ENCODE measurements around the gene LGALS7B. TPM values are rescaled to one million over a fixed set of nuclear protein-coding genes. Genes with fewer than 3 reads are reported as not detected.
"Not testable (repeated sequence)": the region's sequence is repeated elsewhere in the genome, so short reads cannot be mapped to it uniquely, and the experiment has no call there.

Gene LGALS7B
- total and polyA plus RNA-seq, 2 experiments from 2014 or later, result 2.4 to 6.6 TPM

DNA sequence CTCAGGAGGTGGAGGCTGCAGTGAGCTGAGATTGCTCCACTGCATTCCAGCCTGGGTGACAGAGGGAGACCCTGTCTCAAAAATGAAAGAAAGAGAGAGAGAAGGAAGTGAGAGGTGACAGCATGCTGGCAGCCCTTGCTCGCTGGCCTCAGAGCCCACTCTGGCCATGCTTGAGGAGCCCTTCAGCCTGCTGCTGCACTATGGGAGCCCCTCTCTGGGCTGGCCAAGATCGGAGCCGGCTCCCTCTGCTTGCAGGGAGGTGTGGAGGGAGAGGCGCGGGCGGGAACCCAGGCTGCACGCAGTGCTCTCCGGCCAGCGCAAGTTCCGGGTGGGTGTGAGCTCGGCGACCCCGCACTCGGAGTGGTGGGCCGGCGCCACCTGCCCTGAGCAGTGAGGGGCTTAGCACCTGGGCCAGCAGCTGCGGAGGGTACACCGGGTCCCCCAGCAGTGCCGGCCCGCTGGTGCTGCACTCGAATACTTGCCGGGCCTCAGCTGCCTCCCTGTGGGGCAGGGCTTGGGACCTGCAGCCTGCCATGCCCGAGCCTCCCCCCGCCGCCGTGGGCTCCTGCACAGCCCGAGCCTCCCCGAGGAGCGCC, 32.3 kb downstream of the LGALS7B start:
- not testable (repeated sequence) for H3K79me2 ChIP-seq (replicated peaks; ENCODE audit: insufficient read depth); H3K27ac Mint-ChIP-seq; H3K27me3 ChIP-seq (ENCODE audit: insufficient read depth)

DNA sequence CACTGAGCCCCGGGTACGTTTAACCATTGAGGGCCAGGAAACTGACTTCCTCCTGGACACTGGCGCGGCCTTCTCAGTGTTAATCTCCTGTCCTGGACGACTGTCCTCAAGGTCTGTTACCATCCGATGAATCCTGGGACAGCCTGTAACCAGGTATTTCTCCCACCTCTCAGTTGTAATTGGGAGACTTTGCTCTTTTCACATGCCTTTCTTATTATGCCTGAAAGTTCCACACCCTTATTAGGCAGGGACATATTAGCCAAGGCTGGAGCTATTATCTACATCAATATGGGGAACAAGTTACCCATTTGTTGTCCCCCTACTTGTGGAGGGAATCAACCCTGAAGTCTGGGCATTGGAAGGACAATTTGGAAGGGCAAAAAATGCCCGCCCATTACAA, 36.9 kb downstream of the LGALS7B start:
- H3K4me1 Mint-ChIP-seq, result peaks cover 39% of the 10 kb centered on the region
- not testable (repeated sequence) for H3F3A ChIP-seq (replicated peaks; ENCODE audit: low read depth); DNase-seq (ENCODE audit: low spot score); H3K9me2 ChIP-seq (ENCODE audit: insufficient read depth); H2AFZ ChIP-seq; H3K27me3 ChIP-seq (ENCODE audit: insufficient read depth); H3K4me3 ChIP-seq; H3K27ac Mint-ChIP-seq; H3K36me3 ChIP-seq (ENCODE audit: insufficient read depth); H3K4me2 ChIP-seq; H3K4me3 Mint-ChIP-seq; H3K27ac ChIP-seq (ENCODE audit: low read depth); ATAC-seq
- H3K4me1 ChIP-seq (ENCODE audit: insufficient read depth), result peaks cover 24% of the 10 kb centered on the region
- peaks cover 53% of the 10 kb centered on the region for H3K36me3 Mint-ChIP-seq (ENCODE audit: low read depth)
- H3K79me2 ChIP-seq (replicated peaks; ENCODE audit: insufficient read depth), result peaks cover 11% of the 10 kb centered on the region; the same call in 1 of the 2 replicates
- H4K20me1 ChIP-seq (replicated peaks; ENCODE audit: insufficient read depth), result peaks cover 14% of the 10 kb centered on the region
- peaks cover 10% of the 10 kb centered on the region for H3K27me3 Mint-ChIP-seq (ENCODE audit: insufficient read depth, low read depth, poor library complexity)
- H3K9me3 Mint-ChIP-seq, result peaks cover 17% of the 10 kb centered on the region

More for the DNA sequence above, 32.3 kb downstream of the LGALS7B start:
- Mint-ChIP-seq H3K9me3 (peaks cover 24% of the 10 kb centered on the region), H3K36me3 (ENCODE audit: low read depth) (peaks cover 51% of the 10 kb centered on the region), H3K27me3 (ENCODE audit: insufficient read depth, low read depth, poor library complexity) (peaks cover 16% of the 10 kb centered on the region), H3K4me1 (peaks cover 32% of the 10 kb centered on the region)
- H3K36me3 ChIP-seq (ENCODE audit: insufficient read depth); H3K4me2 ChIP-seq; H3K4me3 ChIP-seq; H3K9me2 ChIP-seq (ENCODE audit: insufficient read depth); H4K20me1 ChIP-seq (replicated peaks; ENCODE audit: insufficient read depth); H2AFZ ChIP-seq; H3K27ac ChIP-seq (ENCODE audit: low read depth); H3K4me3 Mint-ChIP-seq; ATAC-seq; DNase-seq (ENCODE audit: low spot score); H3F3A ChIP-seq (replicated peaks; ENCODE audit: low read depth): not testable (repeated sequence)
- H3K4me1 ChIP-seq (ENCODE audit: insufficient read depth), result peaks cover 26% of the 10 kb centered on the region

DNA sequence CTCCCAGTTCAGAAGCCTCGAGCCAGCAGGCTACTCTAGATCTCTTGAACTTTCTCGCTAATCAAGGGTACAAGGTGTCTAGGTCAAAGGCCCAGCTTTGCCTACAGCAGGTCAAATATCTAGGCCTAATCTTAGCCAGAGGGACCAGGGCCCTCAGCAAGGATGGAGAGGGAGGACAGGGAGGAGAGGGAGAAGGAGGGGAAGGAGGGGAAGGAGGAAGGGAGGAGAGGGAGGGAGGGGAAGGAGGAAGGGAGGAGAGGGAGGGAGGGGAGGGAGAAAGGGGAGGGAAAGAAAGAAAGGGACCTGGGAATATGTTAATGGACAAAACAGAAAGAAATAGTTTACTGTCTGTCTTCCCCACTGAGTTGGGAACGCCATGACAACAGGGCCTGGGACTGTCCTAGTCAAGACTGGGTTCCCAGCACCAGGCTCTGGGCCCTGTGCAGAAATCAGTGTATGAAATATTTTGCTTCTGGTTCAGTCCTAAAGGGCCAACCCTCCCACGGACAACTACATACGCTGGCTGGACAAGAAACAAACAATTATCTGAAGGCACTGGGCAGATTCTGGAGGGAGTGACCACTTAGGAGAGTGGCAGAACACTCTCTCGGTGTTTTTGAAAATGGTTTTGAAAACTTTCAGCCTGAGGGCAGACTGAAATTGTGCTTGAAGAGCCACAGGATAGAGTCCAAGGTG, 38.0 kb downstream of the LGALS7B start:
- peaks cover 9% of the 10 kb centered on the region for H3K27me3 Mint-ChIP-seq (ENCODE audit: insufficient read depth, low read depth, poor library complexity)
- Histone ChIP-seq H2AFZ (no peak overlapping the region), H3F3A (replicated peaks; ENCODE audit: low read depth) (peaks cover 8% of the 10 kb centered on the region; the same call in 1 of the 2 replicates), H3K4me3 (no peak overlapping the region), H3K27ac (ENCODE audit: low read depth) (no peak overlapping the region), H4K20me1 (replicated peaks; ENCODE audit: insufficient read depth) (peaks cover 14% of the 10 kb centered on the region), H3K4me1 (ENCODE audit: insufficient read depth) (peaks cover 28% of the 10 kb centered on the region), H3K36me3 (ENCODE audit: insufficient read depth) (peaks cover 5% of the 10 kb centered on the region), H3K9me2 (ENCODE audit: insufficient read depth) (no peaks in the 10 kb centered on the region), H3K27me3 (ENCODE audit: insufficient read depth) (no peaks in the 10 kb centered on the region), H3K79me2 (replicated peaks; ENCODE audit: insufficient read depth) (peaks cover 11% of the 10 kb centered on the region; the same call in 1 of the 2 replicates), H3K4me2 (no peak overlapping the region)
- DNase-seq (ENCODE audit: low spot score) (no peak), ATAC-seq (no peak)
- peaks cover 50% of the 10 kb centered on the region for H3K36me3 Mint-ChIP-seq (ENCODE audit: low read depth)
- no peak overlapping the region for H3K27ac Mint-ChIP-seq
- peaks cover 44% of the 10 kb centered on the region for H3K4me1 Mint-ChIP-seq
- H3K4me3 Mint-ChIP-seq, result no peak overlapping the region
- H3K9me3 Mint-ChIP-seq, result peaks cover 11% of the 10 kb centered on the region
- TF ChIP-seq STAT1 (IDR thresholded peaks at IDR 0.05; ENCODE audit: unreplicated experiment) (no peak), ZNF331 (CRISPR knock-in tag; IDR thresholded peaks at IDR 0.05; ENCODE audit: low read depth) (no peak), CREB1 (CRISPR knock-in tag; IDR thresholded peaks at IDR 0.05; ENCODE audit: low read depth) (no peak), EZH2phosphoT487 (IDR thresholded peaks at IDR 0.05; ENCODE audit: unreplicated experiment) (no peak), ZNF114 (CRISPR knock-in tag; IDR thresholded peaks at IDR 0.05) (no peak)
- TF ChIP-seq, protein P1, sequence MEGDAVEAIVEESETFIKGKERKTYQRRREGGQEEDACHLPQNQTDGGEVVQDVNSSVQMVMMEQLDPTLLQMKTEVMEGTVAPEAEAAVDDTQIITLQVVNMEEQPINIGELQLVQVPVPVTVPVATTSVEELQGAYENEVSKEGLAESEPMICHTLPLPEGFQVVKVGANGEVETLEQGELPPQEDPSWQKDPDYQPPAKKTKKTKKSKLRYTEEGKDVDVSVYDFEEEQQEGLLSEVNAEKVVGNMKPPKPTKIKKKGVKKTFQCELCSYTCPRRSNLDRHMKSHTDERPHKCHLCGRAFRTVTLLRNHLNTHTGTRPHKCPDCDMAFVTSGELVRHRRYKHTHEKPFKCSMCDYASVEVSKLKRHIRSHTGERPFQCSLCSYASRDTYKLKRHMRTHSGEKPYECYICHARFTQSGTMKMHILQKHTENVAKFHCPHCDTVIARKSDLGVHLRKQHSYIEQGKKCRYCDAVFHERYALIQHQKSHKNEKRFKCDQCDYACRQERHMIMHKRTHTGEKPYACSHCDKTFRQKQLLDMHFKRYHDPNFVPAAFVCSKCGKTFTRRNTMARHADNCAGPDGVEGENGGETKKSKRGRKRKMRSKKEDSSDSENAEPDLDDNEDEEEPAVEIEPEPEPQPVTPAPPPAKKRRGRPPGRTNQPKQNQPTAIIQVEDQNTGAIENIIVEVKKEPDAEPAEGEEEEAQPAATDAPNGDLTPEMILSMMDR (conservative IDR thresholded peaks at IDR 0.05; ENCODE audit: low read depth in 2 of 2), result no peak
- TF ChIP-seq, protein P2, sequence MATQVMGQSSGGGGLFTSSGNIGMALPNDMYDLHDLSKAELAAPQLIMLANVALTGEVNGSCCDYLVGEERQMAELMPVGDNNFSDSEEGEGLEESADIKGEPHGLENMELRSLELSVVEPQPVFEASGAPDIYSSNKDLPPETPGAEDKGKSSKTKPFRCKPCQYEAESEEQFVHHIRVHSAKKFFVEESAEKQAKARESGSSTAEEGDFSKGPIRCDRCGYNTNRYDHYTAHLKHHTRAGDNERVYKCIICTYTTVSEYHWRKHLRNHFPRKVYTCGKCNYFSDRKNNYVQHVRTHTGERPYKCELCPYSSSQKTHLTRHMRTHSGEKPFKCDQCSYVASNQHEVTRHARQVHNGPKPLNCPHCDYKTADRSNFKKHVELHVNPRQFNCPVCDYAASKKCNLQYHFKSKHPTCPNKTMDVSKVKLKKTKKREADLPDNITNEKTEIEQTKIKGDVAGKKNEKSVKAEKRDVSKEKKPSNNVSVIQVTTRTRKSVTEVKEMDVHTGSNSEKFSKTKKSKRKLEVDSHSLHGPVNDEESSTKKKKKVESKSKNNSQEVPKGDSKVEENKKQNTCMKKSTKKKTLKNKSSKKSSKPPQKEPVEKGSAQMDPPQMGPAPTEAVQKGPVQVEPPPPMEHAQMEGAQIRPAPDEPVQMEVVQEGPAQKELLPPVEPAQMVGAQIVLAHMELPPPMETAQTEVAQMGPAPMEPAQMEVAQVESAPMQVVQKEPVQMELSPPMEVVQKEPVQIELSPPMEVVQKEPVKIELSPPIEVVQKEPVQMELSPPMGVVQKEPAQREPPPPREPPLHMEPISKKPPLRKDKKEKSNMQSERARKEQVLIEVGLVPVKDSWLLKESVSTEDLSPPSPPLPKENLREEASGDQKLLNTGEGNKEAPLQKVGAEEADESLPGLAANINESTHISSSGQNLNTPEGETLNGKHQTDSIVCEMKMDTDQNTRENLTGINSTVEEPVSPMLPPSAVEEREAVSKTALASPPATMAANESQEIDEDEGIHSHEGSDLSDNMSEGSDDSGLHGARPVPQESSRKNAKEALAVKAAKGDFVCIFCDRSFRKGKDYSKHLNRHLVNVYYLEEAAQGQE (IDR thresholded peaks at IDR 0.05; ENCODE audit: unreplicated experiment), result no peak
